Ishikawa (cell line): ENCODE results near the gene METTL1.

ENCODE experiments used
- CEBPB ChIP-seq: IDR thresholded peaks from 2 replicates; pipeline ENCODE4 v1.6.1; 2012
- CREB1 ChIP-seq: IDR thresholded peaks from 2 replicates; pipeline ENCODE4 v1.6.1; 2012; ENCODE audit warnings: low read depth
- EGR1 ChIP-seq: IDR thresholded peaks from 2 replicates; pipeline ENCODE4 v1.6.1; 2012
- EP300 ChIP-seq: IDR thresholded peaks from 2 replicates; pipeline ENCODE4 v1.6.1; 2012; ENCODE audit warnings: borderline replicate concordance
- FOXM1 ChIP-seq: IDR thresholded peaks from 2 replicates; pipeline ENCODE4 v1.6.1; 2012; ENCODE audit warnings: low read depth, borderline replicate concordance
- MAX ChIP-seq: IDR thresholded peaks from 2 replicates; pipeline ENCODE4 v1.6.1; 2012
- RAD21 ChIP-seq: IDR thresholded peaks from 2 replicates; pipeline ENCODE4 v1.6.1; 2012; ENCODE audit warnings: low read depth
- REST ChIP-seq: IDR thresholded peaks from 2 replicates; pipeline ENCODE4 v1.6.1; 2012; ENCODE audit warnings: low read depth, mild to moderate bottlenecking
- TAF1 ChIP-seq: IDR thresholded peaks from 2 replicates; pipeline ENCODE4 v1.6.1; 2012; ENCODE audit warnings: low read depth, mild to moderate bottlenecking
- TCF12 ChIP-seq: IDR thresholded peaks from 2 replicates; pipeline ENCODE4 v1.6.1; 2012; ENCODE audit warnings: low read depth
- TEAD4 ChIP-seq: IDR thresholded peaks from 2 replicates; pipeline ENCODE4 v1.6.1; 2012
- USF1 ChIP-seq: IDR thresholded peaks from 2 replicates; pipeline ENCODE4 v1.6.1; 2012
- YY1 ChIP-seq: IDR thresholded peaks from 2 replicates; pipeline ENCODE4 v1.6.1; 2012; ENCODE audit warnings: low read depth
- ZBTB7A ChIP-seq: IDR thresholded peaks from 2 replicates; pipeline ENCODE4 v1.6.1; 2012; ENCODE audit warnings: low read depth

Gene METTL1

GRCh38 chr12:57816001-57816854, 44.3 kb upstream of the METTL1 start:
- no peak for TF ChIP-seq TEAD4

- no peak for TF ChIP-seq REST
- no peak for TF ChIP-seq RAD21
- no peak for TF ChIP-seq TAF1
- TF ChIP-seq TCF12, result no peak
- no peak for TF ChIP-seq FOXM1
- no peak for TF ChIP-seq MAX
- no peak for TF ChIP-seq YY1
Measured at GRCh38 chr12:57815177-57816000, 43.5 kb upstream of the METTL1 start.

GRCh38 chr12:57813971-57814772, 42.3 kb upstream of the METTL1 start:
- TF ChIP-seq CREB1 (no peak), RAD21 (no peak), REST (no peak), TAF1 (no peak), YY1 (no peak), EP300 (no peak), EGR1 (no peak), USF1 (no peak), CEBPB (no peak), TCF12 (no peak), TEAD4 (no peak)

- TF ChIP-seq FOXM1 (no peak), EGR1 (no peak), ZBTB7A (no peak), TAF1 (no peak), USF1 (no peak), REST (no peak), MAX (no peak), TCF12 (no peak), TEAD4 (no peak), YY1 (no peak), EP300 (no peak)
Measured at GRCh38 chr12:57813111-57813970, 41.4 kb upstream of the METTL1 start.
